ENCODE measurements around the gene RNF213.

DNA sequence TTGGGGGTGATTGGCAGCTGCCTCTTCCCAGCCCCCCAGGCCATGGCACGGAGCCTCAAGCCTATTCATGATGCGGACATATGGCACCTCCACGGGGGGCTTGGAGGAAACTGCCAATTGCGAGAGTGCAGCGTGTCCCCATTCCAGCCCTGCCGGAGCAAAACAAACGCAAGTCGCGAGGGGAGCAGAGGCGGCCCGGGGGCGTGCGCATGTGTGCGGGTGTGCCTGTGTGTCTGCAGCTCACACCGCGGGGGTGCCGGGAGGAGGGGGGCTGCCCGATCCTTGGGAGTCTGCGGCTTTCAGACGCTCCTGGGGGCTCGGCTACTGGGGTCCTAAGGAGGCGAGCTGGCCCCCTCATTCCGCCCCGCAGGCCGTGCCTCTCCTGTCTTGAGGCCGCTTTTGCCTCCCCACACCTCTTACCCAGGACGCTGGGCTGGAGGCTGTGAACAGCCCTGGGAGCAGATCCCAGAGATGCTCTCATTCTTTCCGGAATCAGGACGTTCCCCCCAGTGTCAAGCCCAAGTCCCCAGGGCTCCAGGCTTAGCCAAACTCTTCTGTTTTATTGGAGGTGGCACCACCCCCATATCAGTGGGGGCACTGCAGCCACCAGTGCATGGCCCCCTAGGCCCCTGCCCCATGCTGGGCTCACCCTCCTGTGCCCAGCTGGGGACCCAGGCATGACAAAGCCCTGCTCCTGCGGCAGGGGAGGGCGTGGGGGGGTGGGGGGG lies 183.4 kb downstream of the RNF213 start:
- no peak for TF ChIP-seq CTCF (conservative IDR thresholded peaks at IDR 0.05 in 1 of 2, IDR thresholded peaks at IDR 0.05 in 1 of 2; ENCODE audit: low read depth in 1 of 2, low read length in 2 of 2)
- no peak for TF ChIP-seq EZH2 (IDR thresholded peaks at IDR 0.05; ENCODE audit: low read length, missing control alignments)

All from fibroblast of lung (primary cell).